K562 (cell line): ENCODE data around the gene SEPTIN12. TPM values are rescaled to one million over a fixed set of nuclear protein-coding genes. Genes with fewer than 3 reads are reported as not detected.

ENCODE experiments used
- ATAC-seq: fragments of 200-7000 bp; cut with Tn5 transposase; 3 replicates; pipeline ENCODE4 v1.9.1; 2020; ENCODE audit warnings: moderate library complexity
- BruUV-seq: library from RNA; stranded (reverse); fragments of 400-500 nt; replicated peaks from 2 replicates; lab custom pipeline; 2021; lab: Mats Ljungman, UMichigan
- CTCF ChIA-PET: fragments of 300-600 bp; formaldehyde crosslinking; extraction: SDS; loops from one replicate; lab custom pipeline; 2021; ENCODE audit warnings: low intra/inter-chr PET ratio; lab: Yijun Ruan, JAX
- POLR2A ChIA-PET: fragments of 300-600, 350-650 bp; sonication (Branson Sonifier 250); formaldehyde crosslinking; extraction: SDS; loops from one replicate; lab custom pipeline; 2021; ENCODE audit warnings: antibody characterized with exemption, inconsistent platforms; lab: Yijun Ruan, JAX
- DNase-seq, 4 experiments: peaks; one replicate each; pipeline versions ENCODE4 v3.0.0 to v3.0.0-alpha.2; 2011 to 2018; ENCODE audit warnings: low spot score in 3 of 4, mixed read lengths in 3 of 4; ENCODE audit errors: extremely low read depth in 1 of 4
- FAIRE-seq: peaks from 2 replicates; lab custom pipeline; 2011; peaks lifted over from hg19 to GRCh38; lab: Jason Lieb, UNC
- H2AFZ ChIP-seq: 2 replicates; pipeline ENCODE4 v1.6.0; 2011; ENCODE audit warnings: low read depth, low read length, control low read depth, inconsistent platforms
- H3K27ac ChIP-seq: fragments of 200-600 bp; 3 replicates; pipeline ENCODE4 v1.8.0; 2011; ENCODE audit warnings: low read depth, mild to moderate bottlenecking, control low read depth, inconsistent platforms, low read length, moderate library complexity, mixed read lengths; ENCODE audit errors: extremely low read depth
- H3K27me3 ChIP-seq, 2 experiments: fragments of 300-600 bp in 1 of 2; 2 replicates in 1 of 2; 3 replicates in 1 of 2; pipeline versions ENCODE4 v1.6.0 to v1.8.0; 2011; ENCODE audit warnings: inconsistent platforms in 2 of 2, low read length in 2 of 2, mild to moderate bottlenecking in 1 of 2, mixed read lengths in 1 of 2, moderate library complexity in 1 of 2; ENCODE audit not compliant: control insufficient read depth in 2 of 2, insufficient read depth in 2 of 2
- H3K36me3 ChIP-seq: fragments of 300-600 bp; 3 replicates; pipeline ENCODE4 v1.8.0; 2011; ENCODE audit warnings: mild to moderate bottlenecking, low read length, inconsistent platforms; ENCODE audit not compliant: control insufficient read depth, insufficient read depth
- H3K4me1 ChIP-seq, 2 experiments: fragments of 200-600 bp in 1 of 2; replicated peaks in 1 of 2; 2 replicates in 1 of 2; 3 replicates in 1 of 2; pipeline versions ENCODE4 v1.5.1 to v1.8.0; 2011; ENCODE audit warnings: inconsistent platforms in 2 of 2, low read length in 2 of 2, mild to moderate bottlenecking in 1 of 2, mixed read lengths in 1 of 2, moderate library complexity in 1 of 2; ENCODE audit not compliant: control insufficient read depth in 2 of 2, insufficient read depth in 2 of 2
- H3K4me2 ChIP-seq: 2 replicates; pipeline ENCODE4 v1.6.1; 2011; ENCODE audit warnings: low read length, control low read depth, inconsistent platforms, mixed read lengths; ENCODE audit not compliant: insufficient read depth
- H3K4me3 ChIP-seq: fragments of 200-600 bp; sonication (generic), shearing (Covaris generic); 2 replicates; pipeline ENCODE4 v1.5.1; 2016; ENCODE audit warnings: control low read depth, inconsistent platforms
- H3K79me2 ChIP-seq: fragments of 200-600 bp; 3 replicates; pipeline ENCODE4 v1.8.0; 2011; ENCODE audit warnings: low read length, inconsistent platforms; ENCODE audit not compliant: control insufficient read depth, insufficient read depth
- H3K9ac ChIP-seq, 2 experiments: 2 replicates each; pipeline versions ENCODE4 v1.6.0 to v1.6.1; 2011; ENCODE audit warnings: low read depth in 2 of 2, low read length in 2 of 2, control low read depth in 1 of 2, inconsistent platforms in 1 of 2, mild to moderate bottlenecking in 1 of 2, mixed read lengths in 1 of 2; ENCODE audit not compliant: insufficient read depth in 1 of 2
- H3K9me1 ChIP-seq: one replicate; pipeline ENCODE4 v1.6.0; 2011; ENCODE audit warnings: inconsistent platforms, mild to moderate bottlenecking, low read length, moderate library complexity; ENCODE audit not compliant: control insufficient read depth, insufficient read depth
- H3K9me3 ChIP-seq: replicated peaks from 2 replicates; pipeline ENCODE4 v1.5.1; 2011; ENCODE audit warnings: low read depth, low read length, inconsistent platforms; ENCODE audit not compliant: control insufficient read depth, insufficient read depth
- H4K20me1 ChIP-seq: replicated peaks from 2 replicates; pipeline ENCODE4 v1.6.1; 2011; ENCODE audit warnings: low read length, inconsistent platforms, mixed read lengths; ENCODE audit not compliant: control insufficient read depth, insufficient read depth
- CEBPB ChIP-seq: fragments of 450-650 bp; IDR thresholded peaks from 2 replicates; pipeline ENCODE4 v1.6.1; 2016; ENCODE audit warnings: missing genetic modification characterization, missing compliant biosample characterization
- IRF9 ChIP-seq: fragments of 450-650 bp; IDR thresholded peaks from 2 replicates; pipeline ENCODE4 v1.6.1; 2016; ENCODE audit warnings: missing biosample characterization, missing genetic modification characterization
- MCM7 ChIP-seq, 2 experiments: fragments of 450-650 bp; IDR thresholded peaks; 2 replicates each; pipeline ENCODE4 v1.6.1; 2016 to 2018
- NUFIP1 ChIP-seq: fragments of 450-650 bp; IDR thresholded peaks from 2 replicates; pipeline ENCODE4 v1.6.1; 2018; ENCODE audit not compliant: partially characterized antibody
- PHF8 ChIP-seq: fragments of 200-600 bp; sonication (generic); IDR thresholded peaks from 2 replicates; pipeline ENCODE4 v1.6.1; 2012; ENCODE audit warnings: mixed run types, mild to moderate bottlenecking, inconsistent platforms, low read length, moderate library complexity, borderline replicate concordance
- ZNF707 ChIP-seq: fragments of 250-450 bp; sonication (Bioruptor Pico); conservative IDR thresholded peaks from 2 replicates; pipeline ENCODE4 v1.8.0; 2022; ENCODE audit warnings: inconsistent platforms, mild to moderate bottlenecking, moderate library complexity
- WGBS: fragments of 100-300 bp; shearing (Covaris generic); methylation state at CpG from one replicate; pipeline ENCODE4 v1.1.6; 2016; ENCODE audit warnings: low coverage, mixed read lengths; ENCODE audit not compliant: insufficient coverage; ENCODE audit errors: missing lambda C conversion rate; 5-methylcytosine and 5-hydroxymethylcytosine counted together
- in situ Hi-C: fragments of 300-500 bp; cut with MboI; formaldehyde crosslinking; loops from 4 replicates; pipeline ENCODE4 v1.15.0; 2018; ENCODE audit warnings: inconsistent platforms, mixed read lengths
- intact Hi-C: fragments of 100-400 bp; cut with micrococcal nuclease; formaldehyde crosslinking; loops from 2 replicates; pipeline ENCODE4 v1.14.2; 2022
- polyA plus RNA-seq, 8 experiments: library from polyadenylated mRNA; depleted of rRNA in 4 of 8; stranded (reverse) in 5 of 8; unstranded in 3 of 8; fragments of >200 nt; fragmentation: Nextera tagmentation in 2 of 8; fragmentation: Illumina TruSeq in 1 of 8; extraction: Ambion mirVana in 2 of 8; extraction: Trizol in 1 of 8; gene quantifications; 2 replicates each; pipeline versions ENCODE4 v1.2.1 to v1.2.3, GENCODE V29; 2011 to 2014; ENCODE audit warnings: inconsistent platforms in 1 of 8, missing spikeins in 1 of 8
- total RNA-seq, 7 experiments: library from RNA; depleted of rRNA in 6 of 7; stranded (reverse); fragments of >200 nt in 6 of 7; fragmentation: Illumina TruSeq in 2 of 7; extraction: Trizol in 2 of 7; gene quantifications; 2 replicates each; pipeline versions ENCODE4 v1.2.1 to v1.2.3, GENCODE V29; 2011 to 2021; ENCODE audit warnings: low replicate concordance in 1 of 7

The SEPTIN12 gene
- total and polyA plus RNA-seq, 9 of the 15 experiments (the other 6 are each of a cell fraction or from before 2014, with no cell fraction given), result not detected

GRCh38 chr16:4753227-4753626 is 34.9 kb downstream of the SEPTIN12 start:
- 95% methylated on average over 10 of the region's 11 CpGs for WGBS
- no peak overlapping the region for H3K9ac ChIP-seq
- no TSS peak for BruUV-seq
- DNase-seq, result no peak
- peaks cover 0 to 12% of the 10 kb centered on the region in 2 experiments; a peak in 1 of 5 replicates for H3K4me1 ChIP-seq
- H3K4me2 ChIP-seq, result no peak overlapping the region
- TF ChIP-seq ZNF707 (CRISPR knock-in tag), result no peak
- TF ChIP-seq NUFIP1, result no peak
- TF ChIP-seq MCM7 (IDR thresholded peaks at IDR 0.05), result no peak
- no peak for TF ChIP-seq PHF8
- no peak for TF ChIP-seq CEBPB (tag)
- no peak for TF ChIP-seq IRF9
- no peaks in the 10 kb centered on the region for H3K9me1 ChIP-seq
- in situ Hi-C loops, result no loop called here
- intact Hi-C loops, result no loop called here
- H4K20me1 ChIP-seq, result no peaks in the 10 kb centered on the region
- no peaks in the 10 kb centered on the region; the same call in 2 of the 3 replicates for H3K79me2 ChIP-seq
- no peak overlapping the region for H3K4me3 ChIP-seq
- peaks cover 11% of the 10 kb centered on the region for H3K9me3 ChIP-seq
- peaks cover 61% of the 10 kb centered on the region for H3K36me3 ChIP-seq
- FAIRE-seq, result no peak
- H2AFZ ChIP-seq, result no peak overlapping the region
- ATAC-seq, result no peak
- POLR2A ChIA-PET, result no interaction called here
- no peaks in the 10 kb centered on the region for H3K27me3 ChIP-seq
- CTCF ChIA-PET, result no interaction called here
- no peak overlapping the region for H3K27ac ChIP-seq
